LHCN-M2 (cell line): ENCODE measurements around the gene ACTR3. TPM values are rescaled to one million over a fixed set of nuclear protein-coding genes. Genes with fewer than 3 reads are reported as not detected.

Experiments
- DNase-seq: peaks from one replicate; pipeline ENCODE4 v3.0.0-alpha.2; 2012; ENCODE audit warnings: low read depth
- total RNA-seq: library from RNA; depleted of rRNA; stranded (reverse); fragments of >200 nt; gene quantifications from 2 replicates; pipeline ENCODE4 v1.2.3, GENCODE V29; 2014

Gene ACTR3
- total RNA-seq, 1 experiment from 2014 or later: 331 TPM

- DNase-seq: peak; percentile 50
Measured at GRCh38 chr2:113965644-113966043, 75.8 kb downstream of the ACTR3 start.

GRCh38 chr2:113966171-113966570, 76.3 kb downstream of the ACTR3 start:
- no peak for DNase-seq

DNA sequence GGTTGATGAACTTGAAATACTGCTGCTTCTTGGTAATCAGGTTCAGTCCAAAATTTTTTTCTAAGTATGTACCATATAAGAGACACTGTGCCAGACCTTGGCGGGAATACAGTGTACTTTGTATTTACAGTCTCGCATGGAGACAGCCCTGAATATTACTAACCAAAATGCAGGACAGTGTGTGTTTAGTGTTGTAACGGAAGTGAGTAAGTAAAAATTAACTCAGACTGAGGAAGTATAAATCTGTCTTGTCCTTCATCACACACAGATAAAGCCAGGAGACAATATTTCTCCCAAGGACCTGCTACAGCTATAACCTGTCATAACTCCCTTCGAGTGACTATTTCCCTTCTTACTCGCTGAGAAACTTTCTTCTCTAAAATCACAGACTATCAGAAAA, 76.9 kb downstream of the ACTR3 start:
- peak; percentile 21 for DNase-seq

- no peak for DNase-seq
Measured at GRCh38 chr2:113967272-113967671, 77.4 kb downstream of the ACTR3 start.

DNA sequence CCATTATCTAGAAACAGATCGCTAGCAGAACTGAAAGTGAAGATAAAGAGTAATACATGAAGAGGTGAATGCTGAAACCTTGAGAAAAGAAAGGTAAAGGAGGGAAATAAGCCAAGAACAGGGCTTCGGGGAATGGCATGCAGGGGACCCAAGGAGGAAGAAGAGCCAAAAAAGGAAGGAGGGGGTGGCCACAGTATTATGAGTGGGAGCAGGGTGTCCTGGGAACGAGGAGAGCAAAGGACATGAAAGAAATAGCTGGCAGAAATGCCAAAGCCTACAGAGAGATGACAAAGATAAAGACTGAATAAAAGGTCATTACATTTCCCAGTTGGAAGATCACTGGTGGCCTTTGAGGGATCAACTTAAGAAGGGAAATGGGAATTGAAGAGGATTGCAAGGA, 82.9 kb downstream of the ACTR3 start:
- no peak for DNase-seq

DNA sequence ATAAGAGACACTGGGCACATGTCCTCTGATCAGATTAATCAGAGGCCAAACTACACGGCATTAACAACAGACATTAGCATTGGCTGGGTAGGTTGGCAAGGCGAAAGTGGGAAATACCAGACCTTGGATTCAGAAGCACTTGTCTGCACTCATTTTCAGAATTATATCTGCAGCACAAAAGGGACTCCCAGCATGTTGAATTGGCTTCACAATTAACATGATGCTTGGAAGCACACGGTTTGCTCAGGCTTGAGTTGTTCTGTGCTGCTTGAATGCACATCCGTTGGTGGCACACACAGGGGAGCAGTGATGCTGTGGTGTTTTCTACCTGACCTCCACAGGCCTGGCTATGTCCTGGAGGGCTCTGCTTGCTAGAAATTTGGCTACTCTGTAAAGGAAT, 83.9 kb downstream of the ACTR3 start:
- no peak for DNase-seq

DNA sequence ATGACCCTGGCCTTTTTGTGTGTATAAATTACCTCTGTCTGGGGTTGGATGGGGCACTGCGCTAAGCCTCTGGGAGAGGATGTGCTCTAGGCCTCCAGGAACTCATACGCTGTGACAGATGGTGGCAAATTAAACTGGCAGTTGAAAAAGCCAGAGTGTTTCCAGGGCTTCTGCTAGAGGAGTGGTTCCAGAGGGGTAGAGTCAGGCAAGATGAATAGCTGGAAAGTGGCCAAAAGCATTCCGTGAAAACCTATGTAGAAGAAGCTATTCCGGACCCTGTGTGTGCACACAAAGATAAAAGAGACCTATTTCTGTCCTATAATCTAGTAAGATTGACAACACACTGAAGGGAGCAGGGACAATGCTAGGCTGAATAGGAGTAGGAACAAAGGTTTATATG, 84.8 kb downstream of the ACTR3 start:
- DNase-seq: no peak

DNA sequence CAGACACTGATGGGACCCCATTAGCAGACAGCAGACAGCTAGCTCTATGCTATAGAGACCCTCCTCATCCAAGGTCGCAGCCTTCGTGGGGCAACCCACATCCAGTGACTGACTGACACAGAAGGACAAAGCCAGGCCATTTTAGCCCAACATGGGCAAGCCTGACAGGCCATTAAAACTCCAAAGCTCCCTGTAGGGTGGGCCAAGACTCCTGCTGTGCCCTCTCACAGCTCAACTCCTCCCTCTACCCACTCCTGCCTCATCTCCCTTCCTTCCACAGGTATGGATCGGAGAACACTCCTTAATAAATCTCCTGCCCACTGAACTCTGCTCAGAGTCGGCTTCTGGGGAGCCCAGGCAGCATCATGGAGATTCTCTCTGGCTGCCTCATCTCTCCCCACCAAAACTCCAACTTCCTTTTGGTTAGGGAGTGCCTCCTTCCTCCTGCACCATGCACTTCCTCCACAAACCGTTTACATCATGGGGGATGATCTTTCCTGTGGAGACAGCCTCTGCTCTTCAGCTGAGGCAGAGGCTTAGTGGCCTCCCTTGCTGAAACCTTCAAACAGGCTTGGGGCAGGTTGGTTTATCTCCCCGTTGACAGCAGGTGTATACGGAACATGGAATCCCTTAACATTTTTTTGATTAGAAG, 86.5 kb downstream of the ACTR3 start:
- no peak for DNase-seq

DNA sequence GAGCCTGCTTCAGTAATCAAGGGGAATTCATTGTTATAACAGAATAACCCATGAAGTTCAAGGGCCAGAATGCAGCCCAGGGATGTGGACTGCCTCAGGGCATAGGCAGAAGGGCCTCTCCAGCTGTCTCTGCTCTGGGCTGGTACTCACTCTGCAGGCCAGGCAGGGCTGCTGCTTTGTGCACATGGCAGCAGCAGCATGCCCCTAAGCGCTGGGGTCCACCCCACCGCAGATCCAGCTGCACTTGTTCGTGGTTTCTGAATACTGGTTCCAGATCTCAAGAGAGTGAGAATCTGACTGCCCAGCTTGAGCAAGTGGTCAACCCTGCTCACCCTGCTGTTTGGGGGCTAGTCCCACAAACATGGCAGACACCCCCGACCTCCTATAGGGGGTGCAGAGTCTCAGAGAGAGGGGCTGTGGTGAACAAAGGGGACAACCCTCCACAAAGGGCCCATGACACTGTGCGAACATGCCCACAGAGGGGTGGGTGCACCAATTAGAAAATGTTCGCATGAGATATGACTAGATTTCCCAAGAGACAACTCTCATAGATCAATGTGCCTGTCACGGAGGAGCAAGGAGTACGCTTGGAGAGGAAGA, 87.3 kb downstream of the ACTR3 start:
- no peak for DNase-seq

DNA sequence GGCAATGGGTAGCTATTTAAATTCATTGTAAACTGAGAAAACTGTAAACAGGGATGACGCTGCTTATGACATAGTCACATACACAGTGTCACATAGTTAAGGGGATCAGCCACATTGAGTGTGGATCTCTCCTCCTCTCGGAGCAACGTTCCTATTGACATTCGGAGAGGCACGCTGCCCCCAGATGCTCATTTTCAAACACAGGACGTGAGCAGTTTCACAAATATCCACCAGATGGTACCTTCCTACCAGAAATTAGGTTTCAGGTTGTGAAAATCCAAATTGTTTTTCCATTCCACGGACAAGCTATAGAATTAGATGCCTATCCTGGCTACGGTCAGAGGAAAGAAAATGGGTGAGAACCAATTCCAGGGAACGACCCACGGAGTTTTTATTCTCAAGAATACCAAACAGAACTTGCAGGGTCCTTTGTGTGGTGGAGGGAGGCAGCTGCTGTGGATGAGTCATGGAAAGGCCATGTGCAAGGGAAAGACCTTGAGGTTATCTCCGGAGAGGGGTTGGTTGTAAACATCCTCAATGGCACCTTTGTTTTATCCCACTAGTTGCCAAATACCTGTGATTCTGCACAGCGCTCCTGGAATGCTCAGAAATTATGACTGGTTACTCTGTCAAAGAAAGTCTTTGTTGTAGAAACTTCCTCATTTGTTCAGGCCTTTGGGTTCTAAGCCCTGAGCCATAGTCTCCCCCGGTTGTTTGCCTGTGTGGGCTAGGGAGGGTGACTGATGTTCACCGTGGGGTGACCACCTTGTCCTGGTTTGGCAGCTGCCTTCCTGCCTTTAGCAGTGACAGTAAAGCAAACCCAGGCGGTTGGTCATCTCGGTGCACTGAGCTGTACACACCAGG, 88.0 kb downstream of the ACTR3 start:
- peak; percentile 82 for DNase-seq

- no peak for DNase-seq
Measured at GRCh38 chr2:113978524-113979190, 88.8 kb downstream of the ACTR3 start.

- DNase-seq: no peak
Measured at GRCh38 chr2:113979191-113980128, 89.6 kb downstream of the ACTR3 start.

DNA sequence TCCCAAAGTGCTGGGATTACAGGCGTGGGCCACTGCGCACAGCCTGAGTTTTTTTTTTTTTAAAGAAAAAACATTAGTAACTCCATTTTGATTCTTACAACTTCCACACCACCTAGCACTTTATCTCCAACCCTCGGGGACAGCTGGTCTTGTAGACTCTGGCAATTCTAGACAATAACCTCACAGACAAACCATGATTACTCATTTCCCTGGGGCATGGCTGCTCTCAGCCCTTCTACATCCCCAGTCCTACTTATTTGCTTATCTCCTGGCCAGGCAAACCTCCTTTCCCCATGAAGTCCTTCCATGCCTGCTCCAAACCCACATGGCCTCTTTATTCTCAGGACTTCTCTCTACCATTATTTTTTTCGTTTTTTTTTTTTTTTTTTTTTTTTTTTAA, 91.1 kb downstream of the ACTR3 start:
- peak; percentile 91 for DNase-seq

DNA sequence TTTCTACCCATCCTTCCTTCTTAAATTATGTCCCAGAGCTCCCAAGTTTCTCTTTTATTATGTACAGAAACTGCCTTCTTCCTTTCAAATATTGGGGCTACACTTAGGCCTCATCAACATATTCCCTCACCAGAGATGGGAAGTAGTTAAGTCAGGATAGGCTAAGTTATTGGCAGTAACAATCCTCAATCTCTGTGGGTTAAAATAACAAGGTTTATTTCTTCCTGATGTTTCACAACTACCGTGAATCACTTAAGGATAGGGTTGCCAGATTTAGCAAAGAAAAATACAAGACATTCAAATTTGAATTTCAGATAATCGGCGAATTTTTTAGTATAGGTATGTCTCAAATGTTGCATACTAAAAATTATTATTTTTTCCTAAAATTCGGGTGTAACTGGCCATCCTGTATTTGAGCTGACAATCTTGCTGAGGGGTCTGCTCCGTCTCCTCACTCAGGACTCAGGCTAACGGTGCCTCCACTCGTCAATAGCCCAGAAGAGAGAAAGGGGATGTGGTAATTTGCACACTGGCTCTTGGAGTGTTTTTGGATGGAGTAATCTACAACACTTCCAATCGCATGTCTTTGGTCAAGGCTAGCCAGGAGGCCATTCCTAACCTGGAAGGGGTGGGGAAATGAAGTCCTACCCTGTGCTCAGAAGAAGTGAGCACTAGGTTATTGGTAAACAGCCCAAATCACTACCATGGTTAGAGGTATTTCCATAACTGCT, 91.7 kb downstream of the ACTR3 start:
- DNase-seq: peak; percentile 52

DNA sequence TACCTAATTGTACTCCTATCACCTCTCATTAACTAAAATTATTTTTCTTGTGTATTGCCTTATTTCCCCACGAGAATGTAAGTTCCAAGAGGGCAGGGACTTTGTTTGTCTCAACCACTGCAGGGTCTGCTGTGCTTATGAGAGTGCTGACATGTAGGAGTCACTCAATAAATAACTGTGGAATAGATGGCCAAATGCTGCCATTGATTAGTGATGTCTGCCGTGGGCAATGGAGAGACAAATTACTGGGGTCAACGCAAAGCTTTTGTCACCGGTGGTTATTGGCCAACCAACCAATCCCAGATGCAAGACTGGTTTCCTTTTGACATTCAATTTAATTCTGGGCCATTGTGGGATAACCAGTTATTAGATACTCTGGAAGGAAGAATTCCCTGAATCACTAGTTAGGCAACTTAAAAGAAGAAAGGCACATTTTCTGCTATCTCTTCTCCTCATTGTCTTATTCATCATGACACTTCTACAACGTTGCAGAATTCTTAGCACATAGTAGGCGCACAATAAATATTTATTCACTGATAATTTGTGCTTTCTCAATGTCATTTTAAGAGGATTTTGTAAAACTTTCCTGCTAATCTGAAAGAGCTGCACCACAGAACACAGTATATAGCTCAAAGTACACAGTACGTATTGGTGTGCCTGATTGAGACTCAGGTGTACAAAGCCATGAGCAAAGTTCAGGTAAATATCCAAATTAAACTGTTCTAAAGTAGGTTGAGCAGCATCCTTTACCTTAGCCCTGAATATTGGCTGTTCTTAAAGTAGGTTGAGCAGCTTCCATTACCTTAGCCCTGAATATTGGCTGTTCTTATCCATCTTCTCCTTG, 95.9 kb downstream of the ACTR3 start:
- DNase-seq: no peak

DNA sequence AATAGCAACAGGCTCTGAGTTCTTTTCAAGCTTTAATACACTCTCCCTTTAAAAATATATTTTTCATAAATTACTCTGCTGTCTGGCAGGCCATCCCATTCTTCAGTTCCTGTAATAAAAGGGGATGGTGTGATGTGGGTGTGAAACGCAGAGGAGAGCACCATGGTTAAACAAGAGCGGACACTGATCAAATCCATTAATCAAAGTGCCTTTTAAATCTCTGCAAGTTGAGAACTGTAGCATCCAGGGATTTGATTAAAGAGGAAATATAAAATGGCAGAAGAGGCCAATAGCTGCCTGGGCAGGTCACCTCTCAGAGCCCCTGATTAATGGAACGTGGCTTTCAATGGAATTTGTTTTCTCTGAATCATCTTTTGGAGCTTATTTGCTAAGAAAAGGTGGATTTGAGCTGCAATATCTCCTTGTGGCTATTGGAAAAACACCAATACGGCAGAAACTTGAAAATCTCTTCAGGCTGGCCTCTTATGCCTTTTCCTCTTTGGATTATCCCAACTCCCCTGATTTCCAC, 96.9 kb downstream of the ACTR3 start:
- no peak for DNase-seq

DNA sequence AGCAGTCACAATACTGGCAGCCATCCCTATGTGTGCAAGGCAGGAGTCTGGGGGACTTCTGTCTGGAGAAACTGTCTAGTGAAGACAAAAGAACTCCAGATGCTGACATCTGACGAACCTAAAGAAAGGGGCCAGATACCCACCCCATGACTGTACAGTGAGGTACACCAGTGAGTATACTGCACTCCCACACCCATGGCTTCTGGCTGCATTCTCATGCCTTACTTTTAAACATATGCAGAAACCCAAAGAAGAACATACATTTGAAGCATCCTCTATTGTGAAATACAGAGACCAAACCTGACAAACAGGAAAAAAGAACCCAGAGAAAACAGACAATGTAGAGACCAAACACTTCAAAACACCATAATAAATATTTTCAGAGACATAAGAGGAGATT, 102.2 kb downstream of the ACTR3 start:
- no peak for DNase-seq

- no peak for DNase-seq
Measured at GRCh38 chr2:113996671-113997594, 107.0 kb downstream of the ACTR3 start.
